Measurements from ENCODE around the gene STAT6. TPM values are rescaled to one million over a fixed set of nuclear protein-coding genes. Genes with fewer than 3 reads are reported as not detected.

The STAT6 gene
- total RNA-seq, 6 donors from 2014 or later, result 123 to 605 (median 251) TPM

- Histone ChIP-seq H3K9me3 (no peaks in the 10 kb centered on the region), H3K27ac (peak overlapping the region in 2 of 4 donors; percentile 48 to 82), H3K27me3 (no peaks in the 10 kb centered on the region), H3K4me3 (no peak overlapping the region), H3K4me1 (peaks cover 28 to 58% (median 44%) of the 10 kb centered on the region in 4 donors), H3K36me3 (peaks cover 1 to 47% (median 15%) of the 10 kb centered on the region in 4 donors)
- ATAC-seq (ENCODE audit: low FRiP score in 2 of 2), result no peak
- DNase-seq, result no peak
- TF ChIP-seq CTCF (IDR thresholded peaks at IDR 0.05), result no peak
- TF ChIP-seq POLR2A (IDR thresholded peaks at IDR 0.05), result no peak
- TF ChIP-seq EP300 (IDR thresholded peaks at IDR 0.05), result no peak
- TF ChIP-seq POLR2AphosphoS5 (IDR thresholded peaks at IDR 0.05), result no peak
- WGBS, 2 donors, result 79 to 81% methylated on average over 4 to 5 of the region's 5 CpGs
Observed at GRCh38 chr12:57154804-57155434, 43.8 kb upstream of the STAT6 start.

GRCh38 chr12:57154076-57154475 is 42.9 kb upstream of the STAT6 start:
- no peak for DNase-seq
- Histone ChIP-seq H3K4me3 (no peak overlapping the region), H3K27ac (peak overlapping the region in 2 of 4 donors; percentile 48 to 82), H3K27me3 (no peaks in the 10 kb centered on the region), H3K36me3 (peaks cover 0 to 38% (median 13%) of the 10 kb centered on the region in 4 donors), H3K4me1 (peaks cover 36 to 67% (median 52%) of the 10 kb centered on the region in 4 donors), H3K9me3 (no peaks in the 10 kb centered on the region)
- whole genome bisulfite sequencing, 2 donors, result 89 to 93% methylated on average over 6 of the region's 6 CpGs
- no peak for ATAC-seq (ENCODE audit: low FRiP score in 2 of 2)
- TF ChIP-seq EP300 (IDR thresholded peaks at IDR 0.05) (no peak), CTCF (IDR thresholded peaks at IDR 0.05) (no peak), POLR2A (IDR thresholded peaks at IDR 0.05) (no peak), POLR2AphosphoS5 (IDR thresholded peaks at IDR 0.05) (no peak)

GRCh38 chr12:57153415-57153997 is 42.3 kb upstream of the STAT6 start:
- no peaks in the 10 kb centered on the region for H3K9me3 ChIP-seq
- no peaks in the 10 kb centered on the region for H3K27me3 ChIP-seq
- WGBS, 2 donors, result 63% methylated on average over 1 of the region's 1 CpG
- ATAC-seq (ENCODE audit: low FRiP score in 2 of 2) (no peak), DNase-seq (no peak)
- H3K36me3 ChIP-seq, result peaks cover 0 to 34% (median 13%) of the 10 kb centered on the region in 4 donors
- TF ChIP-seq CTCF (IDR thresholded peaks at IDR 0.05) (no peak), POLR2AphosphoS5 (IDR thresholded peaks at IDR 0.05) (peak; percentile 25 to 50), POLR2A (IDR thresholded peaks at IDR 0.05) (no peak), EP300 (IDR thresholded peaks at IDR 0.05) (no peak)
- H3K4me3 ChIP-seq, result no peak overlapping the region
- peaks cover 41 to 70% (median 58%) of the 10 kb centered on the region in 4 donors for H3K4me1 ChIP-seq
- H3K27ac ChIP-seq, result peak overlapping the region; percentile 71 to 83 (median 82)

GRCh38 chr12:57152639-57153038 is 41.5 kb upstream of the STAT6 start:
- Histone ChIP-seq H3K27ac (peak overlapping the region; percentile 71 to 83 (median 82)), H3K4me1 (peaks cover 50 to 72% (median 59%) of the 10 kb centered on the region in 4 donors), H3K4me3 (no peak overlapping the region), H3K27me3 (no peaks in the 10 kb centered on the region), H3K9me3 (no peaks in the 10 kb centered on the region), H3K36me3 (peaks cover 0 to 29% (median 11%) of the 10 kb centered on the region in 4 donors)
- WGBS, 2 donors, result 66 to 78% methylated on average over 3 to 4 of the region's 4 CpGs
- TF ChIP-seq CTCF (IDR thresholded peaks at IDR 0.05) (no peak), POLR2AphosphoS5 (IDR thresholded peaks at IDR 0.05) (peak in 1 of 2 donors; percentile 16), EP300 (IDR thresholded peaks at IDR 0.05) (no peak), POLR2A (IDR thresholded peaks at IDR 0.05) (no peak)
- peak in 1 of 2 donors; percentile 66 for DNase-seq
- peak in 1 of 2 donors; percentile 48 for ATAC-seq (ENCODE audit: low FRiP score in 2 of 2)
